ENCODE measurements around the gene RTP3. TPM values are rescaled to one million over a fixed set of nuclear protein-coding genes. Genes with fewer than 3 reads are reported as not detected.

The RTP3 gene
- total and polyA plus RNA-seq, 2 of the 8 experiments (the other 6 are each of a cell fraction or from before 2014, with no cell fraction given) = 0.08 TPM; not detected in 1

- POLR2A ChIA-PET (ENCODE audit: partially characterized antibody) = interaction anchor here (0.7 to 1.0 kb wide), 4 partner anchors 82 to 104 kb away, joined by 3 to 4 read pairs (median 4); no protein-coding TSS in a partner anchor
- whole genome bisulfite sequencing, 2 experiments (ENCODE audit: extremely low coverage in 1 of 2, insufficient coverage in 1 of 2, insufficient read length in 1 of 2, insufficient replicate concordance in 2 of 2, low coverage in 1 of 2, low lambda C conversion rate in 2 of 2, missing lambda C conversion rate in 1 of 2) = 86% methylated on average over 1 of the region's 1 CpG; no CpG with 5 or more reads in 1 of the 2 experiments
- Histone ChIP-seq H3K56ac (replicated peaks; ENCODE audit: insufficient read length, low read depth, low read length) (no peak overlapping the region), H3K79me2 (ENCODE audit: control insufficient read depth in 1 of 2, insufficient read depth in 2 of 2, low read length in 2 of 2) (no peaks in the 10 kb centered on the region), H3K79me1 (ENCODE audit: low read depth, low read length) (no peaks in the 10 kb centered on the region), H3K4ac (replicated peaks; ENCODE audit: insufficient read length, low read depth, low read length) (no peak overlapping the region), H3K4me3 (ENCODE audit: extremely low read depth in 1 of 4, insufficient read depth in 2 of 4, low read depth in 3 of 4, low read length in 4 of 4) (no peak overlapping the region), H2AK5ac (ENCODE audit: low read depth, low read length) (no peak overlapping the region), H3K27me3 (replicated peaks in 1 of 4; ENCODE audit: control insufficient read depth in 3 of 4, extremely low read depth in 1 of 4, insufficient read depth in 3 of 4, low read length in 3 of 4) (no peaks in the 10 kb centered on the region), H3K27ac (ENCODE audit: low read depth, low read length) (no peak overlapping the region), H2BK120ac (replicated peaks; ENCODE audit: low read depth, low read length) (no peak overlapping the region), H3K36me3 (ENCODE audit: control insufficient read depth in 2 of 4, insufficient read depth in 4 of 4, low read length in 3 of 4) (no peaks in the 10 kb centered on the region), H3K14ac (ENCODE audit: insufficient read length) (no peak overlapping the region), H4K8ac (ENCODE audit: extremely low read depth, insufficient read depth, low read length) (no peak overlapping the region), H3K23ac (ENCODE audit: insufficient read length) (no peak overlapping the region), H2BK5ac (ENCODE audit: low read depth, low read length) (no peak overlapping the region), H4K20me1 (replicated peaks in 1 of 2; ENCODE audit: control insufficient read depth in 1 of 2, insufficient read depth in 2 of 2, low read length in 2 of 2) (no peaks in the 10 kb centered on the region), H4K91ac (replicated peaks; ENCODE audit: insufficient read length, low read length) (no peak overlapping the region), H2BK15ac (ENCODE audit: low read length) (no peak overlapping the region), H3K23me2 (ENCODE audit: low read depth, low read length) (no peaks in the 10 kb centered on the region), H3K4me2 (ENCODE audit: insufficient read depth in 1 of 2, low read depth in 2 of 2, low read length in 2 of 2) (no peak overlapping the region), H2AFZ (ENCODE audit: low read length) (no peak overlapping the region), H2BK12ac (ENCODE audit: low read depth, low read length) (no peak overlapping the region), H3K18ac (ENCODE audit: extremely low read depth, low read length) (no peak overlapping the region), H3K9ac (replicated peaks in 1 of 4; ENCODE audit: extremely low read depth in 1 of 4, low read depth in 3 of 4, low read length in 3 of 4) (no peak overlapping the region), H2BK20ac (ENCODE audit: low read length) (no peak overlapping the region), H4K5ac (ENCODE audit: insufficient read length, low read depth, low read length) (no peak overlapping the region), H3K4me1 (replicated peaks in 1 of 4; ENCODE audit: control insufficient read depth in 3 of 4, insufficient read depth in 4 of 4, low read length in 3 of 4) (no peaks in the 10 kb centered on the region), H3K9me3 (ENCODE audit: insufficient read depth in 2 of 2, low read depth in 1 of 2, low read length in 1 of 2) (no peaks in the 10 kb centered on the region)
- CTCF ChIA-PET (ENCODE audit: partially characterized antibody) = interaction anchor here (0.7 to 1.4 kb wide), 5 partner anchors 13 to 147 kb away, joined by 3 to 10 read pairs (median 3); partner anchors contain the start of gene RTP3
- DNase-seq (ENCODE audit: low read depth in 1 of 2, low spot score in 2 of 2) (no peak), FAIRE-seq (no peak)
- TF ChIP-seq POLR2AphosphoS5 (IDR thresholded peaks at IDR 0.05; ENCODE audit: low read depth, low read length) = no peak
- no peak for TF ChIP-seq BRCA1 (IDR thresholded peaks at IDR 0.05; ENCODE audit: low read depth, low read length)
- TF ChIP-seq RNF2 (IDR thresholded peaks at IDR 0.05; ENCODE audit: borderline replicate concordance, low read depth, low read length, missing control alignments, poor library complexity, severe bottlenecking) = no peak
- TF ChIP-seq USF2 (IDR thresholded peaks at IDR 0.05; ENCODE audit: low read length) = no peak
- no peak for TF ChIP-seq CTBP2 (IDR thresholded peaks at IDR 0.05; ENCODE audit: borderline replicate concordance, insufficient read depth, insufficient read length, low read length)
- no peak for TF ChIP-seq SAP30 (IDR thresholded peaks at IDR 0.05; ENCODE audit: insufficient read depth, insufficient replicate concordance, low read length)
- TF ChIP-seq MAFK (IDR thresholded peaks at IDR 0.05; ENCODE audit: low read depth, low read length) = no peak
- TF ChIP-seq SIRT6 (IDR thresholded peaks at IDR 0.05; ENCODE audit: low read length) = no peak
- no peak for TF ChIP-seq NANOG (IDR thresholded peaks at IDR 0.05; ENCODE audit: insufficient read depth, low read depth, low read length, poor library complexity, severe bottlenecking)
- no peak for TF ChIP-seq MAX (IDR thresholded peaks at IDR 0.05)
- TF ChIP-seq POLR2A (IDR thresholded peaks at IDR 0.05; ENCODE audit: control extremely low read depth in 1 of 2, low read depth in 2 of 2, low read length in 2 of 2) = no peak
Measured at GRCh38 chr3:46482632-46483350, 15.0 kb upstream of the RTP3 start.
